BJ (cell line): ENCODE results near the gene SLX1A. TPM values are rescaled to one million over a fixed set of nuclear protein-coding genes. Genes with fewer than 3 reads are reported as not detected.

Experiments used
- CTCF ChIA-PET: fragments of 350-600 bp; formaldehyde crosslinking; extraction: SDS; loops from one replicate; lab custom pipeline; 2021; ENCODE audit warnings: antibody characterized with exemption, inconsistent platforms; lab: Yijun Ruan, JAX
- POLR2A ChIA-PET: fragments of 300-600 bp; sonication (Branson Sonifier 250); formaldehyde crosslinking; extraction: SDS; loops from one replicate; lab custom pipeline; 2021; ENCODE audit warnings: antibody characterized with exemption; lab: Charles Lee
- DNase-seq: peaks from one replicate; pipeline ENCODE4 v3.0.0-alpha.2; 2011; ENCODE audit warnings: low read depth
- H3K27me3 ChIP-seq: 2 replicates; pipeline ENCODE4 v1.6.0; 2011; ENCODE audit warnings: low read length; ENCODE audit not compliant: control insufficient read depth, insufficient read depth
- H3K36me3 ChIP-seq: 2 replicates; pipeline ENCODE4 v1.5.1; 2011; ENCODE audit warnings: low read length; ENCODE audit not compliant: control insufficient read depth, insufficient read depth
- H3K4me3 ChIP-seq: 2 replicates; pipeline ENCODE4 v1.5.1; 2011; ENCODE audit warnings: low read depth, mild to moderate bottlenecking, control low read depth, low read length
- CTCF ChIP-seq: IDR thresholded peaks from 2 replicates; pipeline ENCODE4 v1.5.1; 2011; ENCODE audit warnings: low read depth, mild to moderate bottlenecking, control low read depth, inconsistent platforms, low read length, moderate library complexity; ENCODE audit not compliant: insufficient read depth
- polyA plus RNA-seq: library from polyadenylated mRNA; depleted of rRNA; stranded (reverse); fragments of >200 nt; gene quantifications from 2 replicates; pipeline ENCODE4 v1.2.3, GENCODE V29; 2011

SLX1A gene
- polyA plus RNA-seq, 1 experiment = 19.8 TPM

GRCh38 chr16:30149250-30149930 lies 44.3 kb upstream of the SLX1A start:
- ChIA-PET CTCF (no interaction called here), POLR2A (no interaction called here)
- H3K4me3 ChIP-seq = no peak overlapping the region
- no peak for TF ChIP-seq CTCF
- DNase-seq = no peak
- H3K27me3 ChIP-seq = no peaks in the 10 kb centered on the region
- no peaks in the 10 kb centered on the region for H3K36me3 ChIP-seq

- no peak for DNase-seq
- Histone ChIP-seq H3K27me3 (no peaks in the 10 kb centered on the region), H3K36me3 (no peaks in the 10 kb centered on the region), H3K4me3 (no peak overlapping the region)
- ChIA-PET CTCF (no interaction called here), POLR2A (no interaction called here)
- TF ChIP-seq CTCF = no peak
These were observed 42.6 kb upstream of the SLX1A start for GRCh38 chr16:30151091-30151490.

GRCh38 chr16:30152517-30152916 lies 41.2 kb upstream of the SLX1A start:
- H3K36me3 ChIP-seq = no peaks in the 10 kb centered on the region
- no peak for TF ChIP-seq CTCF
- ChIA-PET POLR2A (no interaction called here), CTCF (no interaction called here)
- H3K27me3 ChIP-seq = no peaks in the 10 kb centered on the region
- H3K4me3 ChIP-seq = no peak overlapping the region
- no peak for DNase-seq

- no peak for DNase-seq
- Histone ChIP-seq H3K36me3 (no peaks in the 10 kb centered on the region), H3K27me3 (no peaks in the 10 kb centered on the region), H3K4me3 (no peak overlapping the region)
- ChIA-PET CTCF (no interaction called here), POLR2A (no interaction called here)
- no peak for TF ChIP-seq CTCF
These were observed 38.5 kb upstream of the SLX1A start for GRCh38 chr16:30155188-30155587.

GRCh38 chr16:30157214-30157613 lies 36.5 kb upstream of the SLX1A start:
- TF ChIP-seq CTCF = no peak
- ChIA-PET POLR2A (no interaction called here), CTCF (interaction anchor here (1.3 kb wide), 1 partner anchor 66 kb away, joined by 3 read pairs; the partner anchor contains the start of gene TBX6)
- Histone ChIP-seq H3K27me3 (no peaks in the 10 kb centered on the region), H3K4me3 (no peak overlapping the region), H3K36me3 (no peaks in the 10 kb centered on the region)
- no peak for DNase-seq
